LNCAP (cell line): ENCODE measurements around the gene MYLK2.

Experiments used
- TF ChIP-seq, protein P1 (sequence below): fragments of 450-650 bp; IDR thresholded peaks from 2 replicates; pipeline ENCODE4 v1.5.1; 2017; ENCODE audit warnings: mild to moderate bottlenecking

MYLK2 gene

DNA sequence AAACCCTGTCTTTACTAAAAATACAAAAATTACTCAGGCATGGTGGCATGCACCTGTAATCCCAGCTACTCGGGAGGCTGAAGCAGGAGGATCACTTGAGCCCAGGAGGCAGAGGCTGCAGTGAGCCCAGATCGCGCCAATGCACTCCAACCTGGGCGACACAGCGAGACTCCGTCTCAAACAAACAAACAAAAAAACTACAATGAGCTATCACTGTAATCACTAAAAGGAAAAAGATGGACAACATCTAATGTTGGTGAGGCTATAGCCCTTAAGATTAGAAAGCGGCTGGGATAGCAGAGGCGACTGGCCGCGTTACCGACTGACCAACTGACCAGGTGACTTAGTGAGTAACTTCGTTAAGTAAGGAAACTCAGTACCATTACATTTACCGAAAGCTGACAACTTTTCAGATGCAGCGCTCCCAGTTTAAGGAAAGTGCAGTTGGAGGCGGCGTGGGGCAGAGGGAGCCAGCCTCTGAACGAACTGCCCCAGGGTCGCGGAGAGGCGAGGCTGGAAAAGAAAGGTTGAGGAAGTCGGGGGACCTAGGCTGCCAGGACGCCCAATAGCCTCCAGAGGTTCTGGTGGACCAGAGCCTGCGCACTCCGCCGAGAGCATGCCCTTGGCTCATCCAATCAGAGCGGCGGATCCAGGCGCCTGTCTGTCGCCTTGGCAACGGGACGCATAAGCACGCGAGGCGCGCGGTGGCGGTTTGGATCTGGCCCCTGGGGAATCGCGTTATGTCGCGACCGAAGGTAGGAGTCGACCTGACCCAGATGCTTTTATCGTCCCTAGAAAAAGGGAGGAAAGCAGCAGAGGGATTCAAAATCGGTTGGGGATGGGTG, 60.2 kb downstream of the MYLK2 start:
- TF ChIP-seq, protein P1, sequence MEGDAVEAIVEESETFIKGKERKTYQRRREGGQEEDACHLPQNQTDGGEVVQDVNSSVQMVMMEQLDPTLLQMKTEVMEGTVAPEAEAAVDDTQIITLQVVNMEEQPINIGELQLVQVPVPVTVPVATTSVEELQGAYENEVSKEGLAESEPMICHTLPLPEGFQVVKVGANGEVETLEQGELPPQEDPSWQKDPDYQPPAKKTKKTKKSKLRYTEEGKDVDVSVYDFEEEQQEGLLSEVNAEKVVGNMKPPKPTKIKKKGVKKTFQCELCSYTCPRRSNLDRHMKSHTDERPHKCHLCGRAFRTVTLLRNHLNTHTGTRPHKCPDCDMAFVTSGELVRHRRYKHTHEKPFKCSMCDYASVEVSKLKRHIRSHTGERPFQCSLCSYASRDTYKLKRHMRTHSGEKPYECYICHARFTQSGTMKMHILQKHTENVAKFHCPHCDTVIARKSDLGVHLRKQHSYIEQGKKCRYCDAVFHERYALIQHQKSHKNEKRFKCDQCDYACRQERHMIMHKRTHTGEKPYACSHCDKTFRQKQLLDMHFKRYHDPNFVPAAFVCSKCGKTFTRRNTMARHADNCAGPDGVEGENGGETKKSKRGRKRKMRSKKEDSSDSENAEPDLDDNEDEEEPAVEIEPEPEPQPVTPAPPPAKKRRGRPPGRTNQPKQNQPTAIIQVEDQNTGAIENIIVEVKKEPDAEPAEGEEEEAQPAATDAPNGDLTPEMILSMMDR = no peak

DNA sequence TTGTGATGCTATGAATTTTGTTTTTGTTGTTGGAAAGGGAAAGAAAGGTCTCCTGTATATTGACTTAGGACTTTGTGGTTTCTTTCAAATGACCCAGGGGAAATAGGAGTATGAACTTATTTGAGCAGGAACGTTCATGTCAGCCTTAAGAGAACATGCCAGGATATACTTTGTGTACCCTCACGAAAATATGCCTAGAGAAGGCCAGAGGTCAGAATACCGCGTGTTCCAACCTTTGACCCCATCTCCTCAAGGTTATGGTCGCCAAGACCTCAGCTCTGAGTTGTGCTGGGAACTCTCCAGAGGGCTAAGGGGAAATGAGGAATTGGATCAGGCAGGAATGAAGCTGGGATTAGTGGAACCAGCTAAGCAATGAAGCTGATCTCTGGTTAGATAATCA, 62.8 kb downstream of the MYLK2 start:
- TF ChIP-seq, protein P1 = no peak

DNA sequence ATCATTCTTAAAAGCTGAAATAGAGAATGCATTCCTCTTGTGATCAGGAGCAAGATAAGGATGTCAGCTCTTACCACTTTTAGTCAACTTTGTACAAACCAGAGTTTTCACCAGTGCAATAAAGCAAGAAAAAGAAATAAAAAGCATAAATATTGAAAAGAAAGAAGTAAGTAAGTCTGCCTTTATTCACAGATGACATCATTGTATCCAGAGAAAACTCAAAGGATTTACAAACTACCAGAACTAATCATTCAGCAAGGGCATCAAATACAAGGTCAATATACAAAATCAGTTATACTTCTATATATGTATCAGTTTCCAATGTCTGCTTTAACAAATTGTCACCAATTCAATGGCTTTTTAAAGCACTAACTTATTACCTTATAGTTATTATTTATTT, 64.7 kb downstream of the MYLK2 start:
- TF ChIP-seq, protein P1 = no peak
